ENCODE measurements around the gene TTC6.

- TF ChIP-seq POLR2A (IDR thresholded peaks at IDR 0.05) (no peak), CTCF (IDR thresholded peaks at IDR 0.05) (no peak)
These were observed at the start of gene TTC6, which contains the start of gene FOXA1 for GRCh38 chr14:37594971-37595808.
